Right atrium auricular region (tissue), 2 donors: Measurements from ENCODE around the gene HERC2. TPM values are rescaled to one million over a fixed set of nuclear protein-coding genes. Genes with fewer than 3 reads are reported as not detected.
"Not testable (repeated sequence)": the region's sequence is repeated elsewhere in the genome, so short reads cannot be mapped to it uniquely, and the experiment has no call there.

ENCODE experiments used
- DNase-seq: peaks from one replicate; pipeline ENCODE4 v3.0.0-alpha.2; 2019; ENCODE audit warnings: low spot score
- H3K27ac ChIP-seq, 2 donors: fragments of 200-600 bp; sonication (generic); 1 replicate in 1 of 2; 2 replicates in 1 of 2; pipeline ENCODE4 v1.5.1; 2016 to 2019
- H3K27me3 ChIP-seq, 2 donors: fragments of 200-600 bp; sonication (generic); one replicate each; pipeline versions ENCODE4 v1.5.1 to v1.6.0; 2017 to 2019
- H3K36me3 ChIP-seq: fragments of 200-600 bp; sonication (generic); one replicate; pipeline ENCODE4 v1.5.1; 2016
- H3K4me1 ChIP-seq, 2 donors: fragments of 200-600 bp; sonication (generic); one replicate each; pipeline versions ENCODE4 v1.5.1 to v1.6.0; 2017 to 2019
- H3K4me3 ChIP-seq, 2 donors: fragments of 200-600 bp; sonication (generic); 1 replicate in 1 of 2; 2 replicates in 1 of 2; pipeline ENCODE4 v1.5.1; 2017 to 2019; ENCODE audit warnings: mild to moderate bottlenecking in 1 of 2, moderate library complexity in 1 of 2
- H3K9me3 ChIP-seq, 2 donors: fragments of 200-600 bp; sonication (generic); one replicate each; pipeline ENCODE4 v1.5.1; 2019
- total RNA-seq, 2 donors: library from RNA; depleted of rRNA; stranded (reverse); fragments of >200 nt; gene quantifications; one replicate each; pipeline ENCODE4 v1.1.0, GENCODE V29; 2016
- TF ChIP-seq, protein P1 (sequence below), 2 donors: fragments of 200-600 bp; sonication (generic); IDR thresholded peaks; one replicate each; pipeline ENCODE4 v1.5.1; 2019; ENCODE audit warnings: antibody characterized with exemption in 2 of 2

The HERC2 gene
- total RNA-seq, 2 donors from 2014 or later = 50.8 to 62.4 TPM

- no peak for DNase-seq
- Histone ChIP-seq H3K9me3 (no peaks in the 10 kb centered on the region), H3K36me3 (peaks cover 53% of the 10 kb centered on the region), H3K27ac (no peak overlapping the region), H3K27me3 (no peaks in the 10 kb centered on the region), H3K4me1 (no peaks in the 10 kb centered on the region), H3K4me3 (no peak overlapping the region)
- TF ChIP-seq, protein P1, sequence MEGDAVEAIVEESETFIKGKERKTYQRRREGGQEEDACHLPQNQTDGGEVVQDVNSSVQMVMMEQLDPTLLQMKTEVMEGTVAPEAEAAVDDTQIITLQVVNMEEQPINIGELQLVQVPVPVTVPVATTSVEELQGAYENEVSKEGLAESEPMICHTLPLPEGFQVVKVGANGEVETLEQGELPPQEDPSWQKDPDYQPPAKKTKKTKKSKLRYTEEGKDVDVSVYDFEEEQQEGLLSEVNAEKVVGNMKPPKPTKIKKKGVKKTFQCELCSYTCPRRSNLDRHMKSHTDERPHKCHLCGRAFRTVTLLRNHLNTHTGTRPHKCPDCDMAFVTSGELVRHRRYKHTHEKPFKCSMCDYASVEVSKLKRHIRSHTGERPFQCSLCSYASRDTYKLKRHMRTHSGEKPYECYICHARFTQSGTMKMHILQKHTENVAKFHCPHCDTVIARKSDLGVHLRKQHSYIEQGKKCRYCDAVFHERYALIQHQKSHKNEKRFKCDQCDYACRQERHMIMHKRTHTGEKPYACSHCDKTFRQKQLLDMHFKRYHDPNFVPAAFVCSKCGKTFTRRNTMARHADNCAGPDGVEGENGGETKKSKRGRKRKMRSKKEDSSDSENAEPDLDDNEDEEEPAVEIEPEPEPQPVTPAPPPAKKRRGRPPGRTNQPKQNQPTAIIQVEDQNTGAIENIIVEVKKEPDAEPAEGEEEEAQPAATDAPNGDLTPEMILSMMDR (IDR thresholded peaks at IDR 0.05) = no peak
Observed at GRCh38 chr15:28167042-28167441, 154.9 kb downstream of the HERC2 start.

- H3K36me3 ChIP-seq = peaks cover 63% of the 10 kb centered on the region
- H3K4me1 ChIP-seq = no peaks in the 10 kb centered on the region
Observed at GRCh38 chr15:28165791-28166190, 156.2 kb downstream of the HERC2 start.

GRCh38 chr15:28164876-28165275 lies 157.1 kb downstream of the HERC2 start:
- peaks cover 70% of the 10 kb centered on the region for H3K36me3 ChIP-seq
- no peak overlapping the region for H3K27ac ChIP-seq
- no peak for DNase-seq
- no peaks in the 10 kb centered on the region for H3K27me3 ChIP-seq
- no peaks in the 10 kb centered on the region for H3K9me3 ChIP-seq
- no peaks in the 10 kb centered on the region for H3K4me1 ChIP-seq
- H3K4me3 ChIP-seq = no peak overlapping the region
- TF ChIP-seq, protein P1 (IDR thresholded peaks at IDR 0.05) = no peak

More at GRCh38 chr15:28165791-28166190, 156.2 kb downstream of the HERC2 start:
- no peaks in the 10 kb centered on the region for H3K9me3 ChIP-seq
- H3K27ac ChIP-seq = no peak overlapping the region
- H3K27me3 ChIP-seq = no peaks in the 10 kb centered on the region
- DNase-seq = no peak
- TF ChIP-seq, protein P1 (IDR thresholded peaks at IDR 0.05) = no peak
- no peak overlapping the region for H3K4me3 ChIP-seq

DNA sequence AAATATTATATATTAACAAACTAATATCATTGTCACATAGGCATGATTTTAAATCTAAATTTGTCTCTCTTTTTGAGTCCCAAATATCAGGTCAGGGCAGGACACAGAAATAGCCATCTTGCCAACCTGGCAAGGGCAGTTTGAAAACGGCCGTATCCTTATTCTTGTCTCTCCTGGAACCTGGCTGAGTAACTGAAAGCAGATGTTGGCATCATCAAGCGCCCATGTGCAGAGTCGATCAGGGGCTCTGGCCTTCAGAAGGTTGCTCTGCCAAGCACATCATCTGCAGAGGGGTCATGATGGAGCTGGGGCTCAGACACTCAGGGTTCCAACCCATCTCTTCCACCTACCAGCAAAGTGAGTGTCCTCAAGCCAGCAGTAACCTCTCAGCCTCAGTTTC lies 167.7 kb downstream of the HERC2 start:
- H3K36me3 ChIP-seq = no peaks in the 10 kb centered on the region
- H3K9me3 ChIP-seq = no peaks in the 10 kb centered on the region
- TF ChIP-seq, protein P1 (IDR thresholded peaks at IDR 0.05) = no peak
- DNase-seq = no peak
- H3K27me3 ChIP-seq = no peaks in the 10 kb centered on the region
- H3K4me3 ChIP-seq = no peak overlapping the region
- H3K27ac ChIP-seq = no peak overlapping the region
- H3K4me1 ChIP-seq = no peaks in the 10 kb centered on the region

DNA sequence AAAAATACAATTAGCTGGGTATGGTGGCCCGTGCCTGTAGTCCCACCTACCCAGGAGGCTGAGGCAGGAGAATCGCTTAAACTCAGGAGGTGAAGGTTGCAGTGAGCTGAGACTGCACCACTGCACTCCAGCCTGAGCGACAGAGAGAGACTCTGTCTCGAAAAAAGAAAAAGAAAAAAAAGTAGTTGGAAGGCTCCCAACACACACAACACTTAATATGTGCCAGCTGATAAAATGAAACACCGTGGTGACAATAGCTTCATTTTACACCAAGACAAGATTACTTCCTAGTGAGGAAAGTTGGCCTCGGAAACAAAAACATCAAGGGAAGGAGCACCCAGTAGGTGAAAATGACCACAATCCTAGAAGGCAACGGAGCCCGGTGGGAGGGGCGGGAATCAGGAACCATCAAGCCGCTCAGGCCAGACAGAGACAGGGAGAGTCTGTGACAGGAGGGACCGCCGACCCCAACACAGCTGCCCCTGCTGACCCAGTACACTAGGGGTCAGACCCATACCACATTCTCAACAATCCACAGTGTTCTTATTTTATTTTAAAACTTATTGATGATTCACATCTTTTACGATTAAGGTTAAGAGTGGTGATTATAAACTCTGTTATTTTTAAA lies 168.4 kb downstream of the HERC2 start:
- DNase-seq = no peak
- no peaks in the 10 kb centered on the region for H3K36me3 ChIP-seq
- no peaks in the 10 kb centered on the region for H3K27me3 ChIP-seq
- no peaks in the 10 kb centered on the region for H3K4me1 ChIP-seq
- H3K4me3 ChIP-seq = no peak overlapping the region
- TF ChIP-seq, protein P1 (IDR thresholded peaks at IDR 0.05) = no peak
- H3K9me3 ChIP-seq = no peaks in the 10 kb centered on the region
- no peak overlapping the region for H3K27ac ChIP-seq

DNA sequence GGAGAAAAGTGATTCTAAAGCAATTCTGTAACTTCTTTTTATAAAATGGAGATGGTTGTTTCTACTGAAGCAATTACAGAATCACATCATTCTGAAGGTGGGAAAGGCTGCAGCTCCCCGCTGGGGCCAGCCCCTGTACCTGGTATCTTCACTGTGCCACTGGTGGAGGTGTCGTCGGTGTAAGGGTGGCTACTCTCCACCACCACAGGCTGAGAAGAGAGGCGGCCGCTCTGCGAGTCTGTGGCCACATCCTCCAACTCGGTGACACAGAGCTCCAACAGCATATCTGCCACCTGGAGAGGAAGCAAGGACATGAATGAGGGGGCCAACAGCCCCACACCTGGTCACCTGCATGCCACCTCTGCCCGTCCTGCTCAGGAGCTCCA lies 169.4 kb downstream of the HERC2 start:
- not testable (repeated sequence) for H3K4me1 ChIP-seq, H3K27ac ChIP-seq, H3K9me3 ChIP-seq, H3K36me3 ChIP-seq, H3K27me3 ChIP-seq, DNase-seq, H3K4me3 ChIP-seq

DNA sequence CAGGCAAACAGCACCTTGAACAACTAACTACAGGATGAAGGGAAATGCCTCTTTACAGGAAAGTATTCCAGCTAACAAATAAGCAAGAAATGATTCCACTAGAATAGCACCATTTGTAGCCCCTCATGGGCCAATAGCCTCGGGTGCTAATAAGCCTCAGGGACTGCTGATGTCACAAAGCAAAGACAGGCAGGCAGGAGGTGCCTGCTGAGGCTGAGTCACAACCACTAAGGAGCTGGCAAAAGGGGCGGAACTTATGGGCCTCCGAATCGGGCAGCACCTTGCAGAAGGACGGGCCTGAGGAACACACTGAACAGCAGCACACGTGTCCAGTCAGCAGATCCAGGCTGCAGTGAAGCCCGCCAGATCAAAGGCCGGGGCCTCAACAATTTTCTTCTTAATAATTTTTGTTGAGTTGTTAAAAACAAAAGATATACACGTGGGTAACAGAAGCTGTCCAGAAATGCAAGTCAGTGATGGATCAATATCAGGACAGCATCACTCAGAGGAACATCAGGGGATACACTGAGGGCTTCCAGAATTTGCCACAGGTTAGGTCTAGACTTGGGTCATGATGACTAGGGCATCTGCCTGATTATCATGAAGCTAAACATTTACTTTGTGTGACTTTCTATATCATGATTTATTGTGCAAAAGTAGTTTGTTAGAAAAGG lies 170.0 kb downstream of the HERC2 start:
- not testable (repeated sequence) for H3K27me3 ChIP-seq, DNase-seq, H3K27ac ChIP-seq

More for the DNA sequence above, 170.0 kb downstream of the HERC2 start:
- not testable (repeated sequence) for H3K4me3 ChIP-seq, H3K36me3 ChIP-seq, H3K9me3 ChIP-seq, H3K4me1 ChIP-seq
